ENCODE results near the gene GPR180.

The GPR180 gene

DNA sequence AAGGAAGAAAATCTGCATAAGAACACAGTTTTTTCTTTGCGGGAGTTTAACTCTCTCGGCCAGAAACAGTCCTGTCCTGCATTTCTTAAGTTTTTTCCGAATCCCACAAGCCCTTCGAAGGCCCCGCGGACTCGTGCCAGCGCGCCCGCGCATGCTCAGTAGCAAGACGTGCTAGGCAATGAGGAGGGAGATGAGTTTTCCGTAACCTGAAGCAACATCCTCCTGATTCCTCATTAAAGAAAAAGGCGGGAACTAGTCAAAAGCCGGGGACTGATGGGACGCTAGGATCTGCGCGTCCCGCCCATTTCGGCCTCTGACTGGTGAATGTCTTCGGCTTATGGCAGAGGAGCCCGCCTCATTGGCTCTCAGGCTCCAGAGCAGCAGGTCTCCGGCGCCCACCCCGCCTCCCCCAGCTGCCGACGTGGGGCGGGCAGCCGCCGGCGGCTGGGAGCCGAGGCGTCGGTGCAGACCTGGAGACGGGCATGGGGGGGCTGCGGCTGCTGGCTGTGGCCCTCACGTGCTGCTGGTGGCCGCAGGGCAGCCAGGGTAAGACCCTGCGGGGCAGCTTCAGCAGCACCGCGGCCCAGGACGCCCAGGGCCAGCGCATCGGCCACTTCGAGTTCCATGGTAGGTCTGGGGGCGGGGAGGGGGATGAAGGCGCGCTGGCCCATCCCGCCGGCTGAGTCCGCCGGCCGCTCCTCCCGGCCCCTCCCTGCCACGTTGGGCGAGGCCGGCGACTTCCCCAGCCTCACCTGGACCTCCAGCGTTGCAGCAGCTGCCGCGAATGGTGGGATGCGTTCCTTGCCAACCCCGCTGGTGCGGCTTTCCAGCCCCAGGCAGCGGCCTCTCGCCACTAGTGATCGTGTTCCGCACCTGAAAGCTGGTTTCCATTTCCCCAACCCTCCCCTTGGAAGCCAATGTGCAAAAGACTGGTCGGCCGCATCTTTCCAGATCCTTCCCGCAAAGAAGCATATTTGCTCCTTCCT is at the start of gene GPR180:
Gene GPR180, plus strand, starts transcription at position 412 of the 986 bp plus-strand sequence. Its CDS starts 71 bp downstream, at position 483.
- peak; percentile 97 for DNase-seq

DNA sequence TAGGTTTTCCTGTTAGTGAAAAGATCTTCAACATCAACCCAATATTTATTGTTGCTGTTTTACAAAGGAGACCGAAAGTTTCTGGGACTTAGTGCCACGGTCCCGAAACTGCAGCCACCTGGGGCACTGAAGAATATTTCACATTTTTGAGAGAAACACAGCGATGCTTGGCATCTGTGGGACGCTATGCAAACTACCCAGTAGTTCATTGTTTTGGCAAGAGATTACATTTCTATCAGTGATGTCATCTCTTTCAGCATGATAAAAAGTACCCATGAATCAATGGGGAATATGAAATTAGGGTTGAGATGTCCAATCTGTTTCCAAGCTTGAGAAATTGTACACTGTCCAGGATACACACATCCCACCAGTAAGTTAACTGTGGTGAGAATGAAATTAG is 49.6 kb upstream of the GPR180 start:
- no peak for DNase-seq

DNA sequence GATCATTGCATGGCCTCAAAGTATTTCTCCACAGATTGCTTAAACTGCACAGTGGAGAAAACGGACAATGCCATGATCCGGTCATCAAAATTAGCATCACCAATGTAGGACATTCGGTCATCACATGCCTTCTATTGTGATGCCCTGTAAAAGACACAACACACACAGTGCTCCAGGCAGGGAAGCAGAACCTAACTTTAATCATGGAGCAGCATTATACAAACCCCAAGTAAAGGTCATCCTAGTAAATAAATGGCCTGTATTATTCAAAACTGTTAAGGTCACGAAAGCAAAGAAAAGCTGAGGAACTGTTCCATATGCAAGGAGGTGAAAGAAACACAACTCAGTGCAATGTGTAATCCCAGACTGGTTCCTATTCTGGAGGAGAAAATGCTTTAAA is 47.9 kb upstream of the GPR180 start:
- DNase-seq, result no peak

- DNase-seq, result no peak
Observed at GRCh38 chr13:94556041-94556440, 45.6 kb upstream of the GPR180 start.

GRCh38 chr13:94556621-94557020 is 45.0 kb upstream of the GPR180 start:
- DNase-seq, result no peak

GRCh38 chr13:94557684-94558235 is 43.9 kb upstream of the GPR180 start:
- DNase-seq, result no peak

GRCh38 chr13:94558716-94559115 is 42.9 kb upstream of the GPR180 start:
- no peak for DNase-seq

- DNase-seq, result no peak
Observed at GRCh38 chr13:94559222-94559795, 42.3 kb upstream of the GPR180 start.

DNA sequence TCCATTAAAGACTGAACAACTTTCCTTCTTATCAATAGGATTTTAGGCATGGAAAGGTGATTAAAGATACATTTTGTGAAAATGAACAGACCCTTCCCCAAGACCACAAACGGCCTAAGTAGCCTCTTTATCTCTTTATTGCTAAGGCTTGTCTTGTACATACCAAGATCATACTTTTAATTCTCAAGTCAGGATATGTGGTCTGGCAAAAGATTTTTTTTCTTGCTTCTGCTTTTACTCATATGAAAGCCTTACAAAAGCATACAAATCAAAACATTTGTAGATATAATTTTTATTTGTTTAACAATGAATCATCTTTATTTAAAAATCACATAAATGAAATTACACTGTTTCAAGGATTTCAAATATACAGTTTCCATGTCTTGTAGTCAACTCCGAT is 41.5 kb upstream of the GPR180 start:
- no peak for DNase-seq

DNA sequence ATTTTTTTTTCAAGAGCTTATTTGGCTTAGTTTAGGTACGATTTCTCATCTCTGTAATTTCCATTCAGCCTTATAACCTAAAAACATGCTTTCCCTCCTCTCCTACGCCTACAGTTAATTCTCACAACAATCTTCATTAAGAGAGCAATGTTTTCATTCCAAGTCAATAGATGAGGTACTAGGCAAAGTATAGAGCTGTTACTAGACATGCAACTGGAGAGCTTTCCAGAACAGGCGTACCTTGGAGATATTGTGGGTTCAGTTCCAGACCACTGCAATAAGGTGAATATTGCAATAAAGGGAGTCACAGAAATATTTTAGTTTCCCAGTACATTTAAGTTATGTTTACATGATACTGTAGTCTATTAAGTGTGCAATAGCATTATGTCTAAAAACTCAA is 40.5 kb upstream of the GPR180 start:
- DNase-seq, result no peak

- no peak for DNase-seq
Observed at GRCh38 chr13:94567581-94567980, 34.1 kb upstream of the GPR180 start.

- DNase-seq, result no peak
Observed at GRCh38 chr13:94568443-94568842, 33.2 kb upstream of the GPR180 start.

GRCh38 chr13:94569615-94570014 is 32.0 kb upstream of the GPR180 start:
- DNase-seq, result no peak

DNA sequence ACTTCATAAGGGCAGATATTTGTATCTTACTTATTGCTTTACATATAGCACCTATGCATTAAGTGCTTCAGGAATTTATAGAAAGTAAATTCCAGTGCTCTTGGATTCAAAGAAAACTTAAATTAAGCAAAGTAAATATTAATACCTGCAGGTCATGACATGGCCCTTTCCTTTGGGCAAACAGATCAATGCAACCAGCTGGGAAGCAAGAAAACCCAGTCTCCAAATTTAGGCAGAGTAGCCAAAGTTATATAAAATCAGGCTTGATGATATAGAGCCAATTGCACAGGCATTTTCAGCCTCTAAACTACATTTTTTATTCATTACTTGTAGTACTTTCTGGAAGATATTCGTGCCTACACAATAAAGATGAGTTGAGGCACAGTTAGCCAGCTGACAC is 22.6 kb upstream of the GPR180 start:
- DNase-seq, result no peak

DNA sequence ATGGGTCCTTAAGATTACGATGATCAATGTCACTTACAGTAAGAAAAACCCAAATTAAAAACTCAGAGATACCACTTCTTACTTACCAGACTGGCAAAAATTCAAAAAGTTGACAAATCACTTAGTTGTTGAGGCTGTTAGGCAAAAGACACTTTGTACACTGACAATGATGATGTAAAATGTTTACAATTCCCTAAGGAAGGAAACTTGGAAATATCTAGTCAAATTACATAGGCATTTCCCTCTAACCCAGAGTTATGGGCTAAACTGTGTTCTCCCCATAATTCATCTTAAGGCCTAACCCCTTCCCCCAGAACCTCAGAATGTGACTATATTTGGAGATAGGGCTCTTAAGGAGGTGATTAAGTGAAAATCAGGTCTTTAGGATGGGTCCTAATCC is 17.7 kb upstream of the GPR180 start:
- DNase-seq, result no peak

GRCh38 chr13:94585543-94586101 is 16.0 kb upstream of the GPR180 start:
- DNase-seq, result no peak

DNA sequence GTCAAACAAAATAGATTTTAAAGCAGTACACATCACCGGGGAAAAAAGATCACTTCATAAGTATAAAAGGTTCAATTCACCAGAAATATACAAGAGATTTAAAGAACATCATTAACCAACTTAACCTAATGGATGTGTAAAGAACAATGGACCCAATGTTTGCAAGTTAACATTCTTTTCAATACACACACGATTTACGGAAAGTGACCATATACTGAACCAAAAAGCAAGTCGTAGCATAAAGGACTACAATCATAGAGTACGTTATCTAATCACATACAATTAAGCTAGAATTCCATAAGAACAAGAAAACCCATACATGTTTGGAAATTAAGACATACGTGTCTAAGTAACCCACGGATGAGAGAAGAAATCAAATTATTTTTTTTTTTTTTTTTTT is 15.3 kb upstream of the GPR180 start:
- no peak for DNase-seq

DNA sequence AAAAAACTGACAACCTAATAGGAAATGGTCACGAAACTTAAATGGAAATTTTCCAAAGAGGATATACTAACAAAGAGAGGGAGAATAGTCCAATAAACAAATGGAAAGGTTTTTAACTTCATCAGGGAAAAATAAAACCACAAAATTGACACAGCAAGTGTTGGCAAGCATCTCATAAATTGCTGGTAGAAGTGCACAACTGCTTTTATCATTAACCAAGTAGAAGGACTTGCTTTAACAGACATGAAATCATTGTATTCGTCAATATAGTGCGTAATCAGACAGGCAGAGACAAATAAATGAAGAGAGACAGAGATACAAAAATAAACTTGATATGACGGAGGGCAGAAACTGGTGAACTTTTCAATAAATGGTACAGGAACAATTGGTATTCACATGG is 13.1 kb upstream of the GPR180 start:
- DNase-seq, result no peak

DNA sequence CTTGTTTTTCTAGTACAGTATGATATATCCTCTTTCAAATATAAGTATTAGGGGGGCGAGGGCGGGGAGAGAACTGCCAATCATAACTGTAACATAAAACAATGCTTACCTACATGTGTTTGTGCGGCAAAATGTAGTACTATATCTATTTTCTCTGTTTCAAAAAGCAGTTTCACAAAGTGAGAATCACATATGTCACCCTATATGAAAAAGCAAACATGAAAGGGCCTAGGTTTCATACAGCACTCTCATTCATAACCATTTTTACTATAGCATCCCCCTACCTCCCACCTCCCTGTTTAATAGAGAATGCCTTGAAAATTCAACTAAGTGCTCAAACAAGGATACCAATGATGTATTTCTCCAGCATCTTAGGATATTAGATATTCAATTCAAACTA is 10.9 kb upstream of the GPR180 start:
- DNase-seq, result no peak

GRCh38 chr13:94595001-94595949 is 6.4 kb upstream of the GPR180 start:
- no peak for DNase-seq

- peak; percentile 88 for DNase-seq
Observed at GRCh38 chr13:94595950-94596574, 5.6 kb upstream of the GPR180 start, which contains the start of gene TGDS. Gene TGDS, minus strand, starts transcription at chr13:94596152. Its CDS starts 16 bp downstream, at chr13:94596136.

GRCh38 chr13:94596575-94596971 is 5.1 kb upstream of the GPR180 start:
- no peak for DNase-seq
